Keratinocyte (primary cell): Measurements from ENCODE around the gene CIRBP. TPM values are rescaled to one million over a fixed set of nuclear protein-coding genes. Genes with fewer than 3 reads are reported as not detected.

ENCODE experiments used
- DNase-seq: peaks from one replicate; pipeline ENCODE4 v3.0.0-alpha.2; 2011; ENCODE audit warnings: low read depth, missing footprints, low spot score
- FAIRE-seq: peaks from 2 replicates; lab custom pipeline; 2011; peaks lifted over from hg19 to GRCh38; lab: Jason Lieb, UNC
- H2AFZ ChIP-seq: 2 replicates; pipeline ENCODE4 v1.6.0; 2012; ENCODE audit warnings: low read length, control low read depth, inconsistent platforms; ENCODE audit not compliant: control insufficient read depth
- H3K27ac ChIP-seq: 2 replicates; pipeline ENCODE4 v1.5.1; 2011; ENCODE audit warnings: low read length; ENCODE audit not compliant: control insufficient read depth, insufficient read depth
- H3K27me3 ChIP-seq: 3 replicates; pipeline ENCODE4 v1.6.0; 2011; ENCODE audit warnings: low read length; ENCODE audit not compliant: control insufficient read depth, insufficient read depth; ENCODE audit errors: extremely low read depth
- H3K36me3 ChIP-seq, 2 experiments: 2 replicates in 1 of 2; 3 replicates in 1 of 2; pipeline ENCODE4 v1.5.1; 2011; ENCODE audit warnings: low read length in 2 of 2, mild to moderate bottlenecking in 1 of 2; ENCODE audit not compliant: control insufficient read depth in 2 of 2, insufficient read depth in 2 of 2; ENCODE audit errors: extremely low read depth in 1 of 2
- H3K4me1 ChIP-seq: 3 replicates; pipeline ENCODE4 v1.5.1; 2011; ENCODE audit warnings: low read length; ENCODE audit not compliant: control insufficient read depth, insufficient read depth; ENCODE audit errors: extremely low read depth
- H3K4me2 ChIP-seq: 3 replicates; pipeline ENCODE4 v1.6.0; 2011; ENCODE audit warnings: low read depth, low read length; ENCODE audit not compliant: control insufficient read depth, insufficient read depth; ENCODE audit errors: extremely low read depth
- H3K4me3 ChIP-seq, 3 experiments: fragments of 200-600 bp in 1 of 3; sonication (generic) in 1 of 3; 2 replicates in 2 of 3; 3 replicates in 1 of 3; pipeline ENCODE4 v1.5.1; 2011 to 2016; ENCODE audit warnings: low read length in 3 of 3, mild to moderate bottlenecking in 3 of 3, control low read depth in 2 of 3, inconsistent platforms in 1 of 3, low read depth in 1 of 3, mixed read lengths in 1 of 3, mixed run types in 1 of 3, moderate library complexity in 1 of 3; ENCODE audit not compliant: control insufficient read depth in 2 of 3, insufficient read depth in 2 of 3; ENCODE audit errors: extremely low read depth in 1 of 3
- H3K79me2 ChIP-seq: 2 replicates; pipeline ENCODE4 v1.6.0; 2012; ENCODE audit warnings: low read length; ENCODE audit not compliant: control insufficient read depth, insufficient read depth
- H3K9ac ChIP-seq: 3 replicates; pipeline ENCODE4 v1.6.0; 2011; ENCODE audit warnings: low read length; ENCODE audit not compliant: control insufficient read depth, insufficient read depth; ENCODE audit errors: extremely low read depth
- H3K9me1 ChIP-seq: 3 replicates; pipeline ENCODE4 v1.6.0; 2011; ENCODE audit warnings: low read length; ENCODE audit not compliant: control insufficient read depth, insufficient read depth; ENCODE audit errors: extremely low read depth
- H3K9me3 ChIP-seq: 2 replicates; pipeline ENCODE4 v1.5.1; 2012; ENCODE audit warnings: low read depth, low read length; ENCODE audit not compliant: control insufficient read depth
- H4K20me1 ChIP-seq: 3 replicates; pipeline ENCODE4 v1.6.0; 2011; ENCODE audit warnings: low read length; ENCODE audit not compliant: control insufficient read depth, insufficient read depth; ENCODE audit errors: extremely low read depth
- EZH2 ChIP-seq: IDR thresholded peaks from one replicate; pipeline ENCODE4 v1.6.1; 2012; ENCODE audit warnings: inconsistent platforms, mild to moderate bottlenecking, low read length, moderate library complexity
- dilution Hi-C: fragments of 300-500 bp; cut with MboI; formaldehyde crosslinking; loops from one replicate; pipeline ENCODE4 v1.7.0; 2020; ENCODE audit warnings: low sequenced_read_pairs; ENCODE audit not compliant: extremely low pct_ligation_motif_present
- polyA plus RNA-seq, 5 experiments: library from polyadenylated mRNA; depleted of rRNA in 3 of 5; stranded (reverse) in 3 of 5; stranded (forward) in 1 of 5; unstranded in 1 of 5; fragments of >200 nt; gene quantifications; 1 replicate in 1 of 5; 2 replicates in 3 of 5; 3 replicates in 1 of 5; pipeline versions ENCODE4 v1.2.1 to v1.2.3, GENCODE V29; 2011 to 2012; ENCODE audit warnings: missing spikeins in 2 of 5, low read depth in 1 of 5, low replicate concordance in 1 of 5
- TF ChIP-seq, protein P1 (sequence below), 3 experiments: IDR thresholded peaks in 1 of 3; conservative IDR thresholded peaks in 1 of 3; optimal IDR thresholded peaks in 1 of 3; 2 replicates in 2 of 3; 3 replicates in 1 of 3; pipeline versions ENCODE3 to v1.5.1; 2011; ENCODE audit warnings: low read length in 3 of 3, mild to moderate bottlenecking in 3 of 3, moderate library complexity in 2 of 3, control low read depth in 1 of 3, inconsistent platforms in 1 of 3; ENCODE audit not compliant: insufficient read depth in 2 of 3; ENCODE audit errors: extremely low read depth in 1 of 3

The CIRBP gene
- polyA plus RNA-seq, 1 donor (not counting 4 experiments of a cell fraction or from before 2014, with no cell fraction given): 113 TPM

DNA sequence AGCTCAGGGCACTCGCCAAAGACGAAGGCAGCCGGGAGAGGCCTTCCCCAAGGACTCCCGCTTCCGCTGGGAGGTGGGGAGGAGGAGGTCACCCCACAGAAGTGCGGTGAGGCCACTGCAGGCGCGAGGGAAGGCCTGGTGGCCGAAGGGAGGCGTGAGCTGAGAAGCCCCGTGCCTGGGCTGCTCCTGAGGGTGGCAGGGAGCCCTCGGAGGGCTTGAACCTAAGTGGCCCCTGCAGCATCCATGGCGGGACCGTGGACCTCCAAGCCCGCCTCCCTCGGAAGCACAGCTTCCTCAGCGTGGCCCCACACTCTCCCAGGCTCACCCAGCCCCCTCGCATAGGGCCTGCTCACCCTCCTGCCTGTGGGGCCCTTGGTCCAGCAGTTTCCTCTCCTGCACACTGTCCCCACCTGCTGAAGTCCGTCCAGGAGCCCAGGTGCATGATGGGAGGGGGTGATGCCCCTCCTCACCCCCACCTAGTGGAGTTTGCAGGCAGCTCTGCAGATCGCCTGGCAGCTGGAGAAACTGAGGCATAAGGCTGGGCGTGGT, 42.5 kb downstream of the CIRBP start:
- no peak overlapping the region for H3K27ac ChIP-seq
- H3K36me3 ChIP-seq: no peaks in the 10 kb centered on the region
- H3K4me1 ChIP-seq: peaks cover 18% of the 10 kb centered on the region
- H3K79me2 ChIP-seq: no peaks in the 10 kb centered on the region
- TF ChIP-seq EZH2: no peak
- TF ChIP-seq, protein P1, sequence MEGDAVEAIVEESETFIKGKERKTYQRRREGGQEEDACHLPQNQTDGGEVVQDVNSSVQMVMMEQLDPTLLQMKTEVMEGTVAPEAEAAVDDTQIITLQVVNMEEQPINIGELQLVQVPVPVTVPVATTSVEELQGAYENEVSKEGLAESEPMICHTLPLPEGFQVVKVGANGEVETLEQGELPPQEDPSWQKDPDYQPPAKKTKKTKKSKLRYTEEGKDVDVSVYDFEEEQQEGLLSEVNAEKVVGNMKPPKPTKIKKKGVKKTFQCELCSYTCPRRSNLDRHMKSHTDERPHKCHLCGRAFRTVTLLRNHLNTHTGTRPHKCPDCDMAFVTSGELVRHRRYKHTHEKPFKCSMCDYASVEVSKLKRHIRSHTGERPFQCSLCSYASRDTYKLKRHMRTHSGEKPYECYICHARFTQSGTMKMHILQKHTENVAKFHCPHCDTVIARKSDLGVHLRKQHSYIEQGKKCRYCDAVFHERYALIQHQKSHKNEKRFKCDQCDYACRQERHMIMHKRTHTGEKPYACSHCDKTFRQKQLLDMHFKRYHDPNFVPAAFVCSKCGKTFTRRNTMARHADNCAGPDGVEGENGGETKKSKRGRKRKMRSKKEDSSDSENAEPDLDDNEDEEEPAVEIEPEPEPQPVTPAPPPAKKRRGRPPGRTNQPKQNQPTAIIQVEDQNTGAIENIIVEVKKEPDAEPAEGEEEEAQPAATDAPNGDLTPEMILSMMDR (optimal IDR thresholded peaks at IDR 0.05 in 1 of 3, IDR thresholded peaks at IDR 0.05 in 1 of 3, conservative IDR thresholded peaks at IDR 0.05 in 1 of 3; ENCODE audit: extremely low read depth in 1 of 3, insufficient read depth in 2 of 3, low read length in 3 of 3): no peak
- no peaks in the 10 kb centered on the region for H4K20me1 ChIP-seq
- H2AFZ ChIP-seq: no peak overlapping the region
- no peak overlapping the region for H3K9ac ChIP-seq
- dilution Hi-C loops: no loop called here
- H3K4me2 ChIP-seq: no peak overlapping the region
- H3K4me3 ChIP-seq: no peak overlapping the region
- no peaks in the 10 kb centered on the region for H3K9me1 ChIP-seq
- H3K9me3 ChIP-seq: no peaks in the 10 kb centered on the region
- peaks cover 9% of the 10 kb centered on the region for H3K27me3 ChIP-seq
- DNase-seq: no peak
- FAIRE-seq: no peak

DNA sequence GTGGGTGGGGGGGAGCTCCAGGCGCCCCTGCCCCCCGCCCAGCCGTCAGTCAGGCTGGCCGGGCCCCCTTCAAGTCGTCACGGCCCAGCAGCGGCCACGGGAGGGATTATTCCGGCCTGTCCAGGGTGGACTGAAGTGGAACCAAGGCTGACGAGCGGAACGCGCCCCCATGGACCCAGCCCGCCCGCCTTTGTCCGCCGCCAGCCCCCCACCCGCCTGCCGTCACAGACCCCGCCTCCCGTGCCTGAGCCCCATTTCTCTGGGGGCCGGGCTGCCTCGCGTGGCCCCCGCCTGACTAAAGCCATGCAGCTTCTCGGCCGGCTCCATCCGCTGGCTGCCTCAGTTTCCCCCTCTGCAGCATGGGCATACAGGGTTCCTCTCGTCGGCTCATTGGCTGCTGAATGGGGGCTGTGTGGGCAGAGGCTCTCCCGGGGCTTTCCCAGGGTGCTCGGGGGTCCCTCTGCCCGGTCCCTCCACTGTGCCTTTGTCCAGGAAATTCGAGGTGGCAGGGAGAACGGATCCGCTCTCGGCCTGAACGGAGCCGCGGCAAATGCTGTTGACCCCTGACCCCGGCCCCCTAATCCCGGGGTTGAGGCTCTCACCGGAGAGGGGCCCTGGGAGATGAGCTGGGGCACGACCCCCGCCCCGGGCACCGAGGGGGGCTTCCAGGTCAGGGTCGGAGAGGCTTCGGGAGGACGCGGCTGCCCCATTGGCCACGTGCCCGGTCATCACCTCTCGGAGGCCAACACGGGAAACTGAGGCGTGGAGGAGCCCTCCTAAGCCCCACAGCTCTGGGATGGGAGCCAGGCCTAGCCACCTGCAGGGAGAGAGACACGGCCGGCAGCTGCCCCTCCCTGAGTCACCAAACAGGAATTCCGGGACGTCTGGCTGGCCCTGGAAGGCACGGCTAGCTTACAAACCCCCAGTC, 43.9 kb downstream of the CIRBP start:
- FAIRE-seq (peak; percentile 36), DNase-seq (no peak)
- Histone ChIP-seq H4K20me1 (no peaks in the 10 kb centered on the region), H3K9me3 (no peaks in the 10 kb centered on the region), H3K9me1 (no peaks in the 10 kb centered on the region), H3K4me2 (peak overlapping the region; percentile 69), H3K9ac (no peak overlapping the region), H3K27ac (no peak overlapping the region), H3K4me1 (peaks cover 18% of the 10 kb centered on the region), H3K27me3 (peaks cover 22% of the 10 kb centered on the region), H3K36me3 (no peaks in the 10 kb centered on the region), H3K4me3 (no peak overlapping the region), H3K79me2 (no peaks in the 10 kb centered on the region), H2AFZ (no peak overlapping the region)
- dilution Hi-C loops: no loop called here
- no peak for TF ChIP-seq EZH2
- TF ChIP-seq, protein P1 (optimal IDR thresholded peaks at IDR 0.05 in 1 of 3, IDR thresholded peaks at IDR 0.05 in 1 of 3, conservative IDR thresholded peaks at IDR 0.05 in 1 of 3; ENCODE audit: extremely low read depth in 1 of 3, insufficient read depth in 2 of 3, low read length in 3 of 3): peak in 1 of 3 experiments; percentile 2
